ENCODE data around the gene DPAGT1.
"Not testable (repeated sequence)": the region's sequence is repeated elsewhere in the genome, so short reads cannot be mapped to it uniquely, and the experiment has no call there.

Gene DPAGT1

DNA sequence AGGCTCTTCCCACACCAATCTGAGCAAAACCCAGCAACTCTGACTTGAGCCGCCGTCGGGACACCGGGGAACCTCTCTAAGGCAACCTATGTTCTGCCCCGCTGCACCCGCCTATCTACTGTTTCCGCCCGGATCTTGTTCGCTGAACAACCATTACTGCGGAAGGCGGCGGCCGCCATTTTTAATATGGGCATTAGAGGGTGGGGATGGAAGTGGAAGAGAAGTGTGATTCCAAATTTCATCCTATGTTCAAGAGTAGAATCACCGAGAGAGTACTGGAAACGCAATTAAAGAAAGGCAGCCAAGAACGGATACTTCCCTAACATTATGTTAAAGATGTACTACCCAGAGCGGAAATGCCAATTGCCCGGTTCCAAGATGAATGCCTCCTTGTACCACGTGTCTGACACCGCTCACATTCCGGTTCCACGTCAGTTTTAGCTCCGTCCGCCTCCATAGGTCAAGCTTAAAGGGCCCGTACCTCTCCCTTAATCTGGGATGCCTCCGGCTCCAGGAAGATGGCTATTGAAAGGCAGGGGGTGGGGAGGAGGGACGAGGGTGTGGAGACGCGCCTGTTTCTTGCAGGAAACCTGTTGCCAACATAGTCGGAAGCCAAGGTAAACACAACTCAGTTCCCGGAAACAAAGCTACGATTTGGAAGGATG lies at the start of gene DPAGT1:
Gene DPAGT1, minus strand, starts transcription at position 95 of the 665 bp plus-strand sequence. CDS start 198 bp downstream, outside the sequence.
- DNase-seq (ENCODE audit: low read depth in 2 of 2): peak; percentile 94 to 96

DNA sequence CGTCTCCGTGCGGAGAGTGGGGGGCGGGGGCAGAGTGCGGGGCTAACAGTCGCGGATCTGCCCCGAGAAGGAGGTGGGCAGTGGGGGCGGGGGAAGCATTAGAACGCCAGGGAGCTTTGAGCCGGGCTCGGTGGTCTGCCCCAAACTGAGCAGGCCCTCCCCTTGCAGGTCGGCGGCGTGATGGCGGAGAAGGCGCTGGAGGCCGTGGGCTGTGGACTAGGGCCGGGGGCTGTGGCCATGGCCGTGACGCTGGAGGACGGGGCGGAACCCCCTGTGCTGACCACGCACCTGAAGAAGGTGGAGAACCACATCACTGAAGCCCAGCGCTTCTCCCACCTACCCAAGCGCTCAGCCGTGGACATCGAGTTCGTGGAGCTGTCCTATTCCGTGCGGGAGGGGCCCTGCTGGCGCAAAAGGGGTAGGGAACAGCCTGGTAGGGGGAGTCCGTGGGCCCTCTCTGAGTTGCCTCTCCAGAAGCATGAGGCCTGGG lies 48.2 kb upstream of the DPAGT1 start:
- DNase-seq (ENCODE audit: low read depth in 2 of 2): no peak

DNA sequence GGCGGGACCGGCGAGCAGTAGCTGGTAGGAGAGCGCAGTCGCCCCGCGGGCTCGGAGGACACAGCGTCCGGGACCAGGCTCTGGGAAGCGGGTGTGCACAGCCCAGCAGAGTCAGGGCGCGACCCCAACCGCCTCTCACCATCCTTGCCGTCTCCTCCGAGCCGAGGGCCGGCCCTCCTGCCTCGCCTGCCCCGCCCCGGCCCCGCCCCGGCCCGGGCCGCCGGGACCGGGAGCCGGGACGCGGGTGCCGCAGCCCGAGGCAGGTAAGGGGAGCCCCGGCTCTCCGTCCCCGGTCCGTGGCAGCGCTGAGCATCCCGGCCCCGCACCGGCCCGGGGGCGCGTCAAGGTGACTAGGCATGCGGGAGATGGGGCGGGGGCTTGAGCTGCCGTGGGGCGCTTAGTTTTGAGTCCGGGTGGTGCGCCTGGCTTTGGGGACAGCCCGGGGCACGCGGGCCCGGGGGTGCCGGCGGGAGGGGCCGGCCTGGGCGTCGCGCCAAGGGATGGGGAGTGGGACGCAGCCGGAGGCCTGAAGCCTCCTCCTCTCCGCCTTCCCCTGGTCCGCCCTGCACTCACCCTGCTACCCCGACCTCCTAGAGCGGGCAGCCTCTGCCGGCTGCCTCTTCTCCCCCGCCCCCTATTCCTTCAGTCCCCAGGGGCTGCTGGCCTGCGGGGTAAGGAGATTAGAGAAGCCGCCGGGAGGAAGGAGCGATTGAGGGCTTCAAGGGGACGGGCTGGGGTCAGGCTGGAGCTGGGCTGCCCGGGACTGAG lies 47.5 kb upstream of the DPAGT1 start, which contains the start of gene ABCG4:
Gene ABCG4, plus strand, starts transcription at position 35 of the 768 bp plus-strand sequence. CDS start 914 bp downstream, outside the sequence.
- no peak for DNase-seq (ENCODE audit: low read depth in 2 of 2)

DNA sequence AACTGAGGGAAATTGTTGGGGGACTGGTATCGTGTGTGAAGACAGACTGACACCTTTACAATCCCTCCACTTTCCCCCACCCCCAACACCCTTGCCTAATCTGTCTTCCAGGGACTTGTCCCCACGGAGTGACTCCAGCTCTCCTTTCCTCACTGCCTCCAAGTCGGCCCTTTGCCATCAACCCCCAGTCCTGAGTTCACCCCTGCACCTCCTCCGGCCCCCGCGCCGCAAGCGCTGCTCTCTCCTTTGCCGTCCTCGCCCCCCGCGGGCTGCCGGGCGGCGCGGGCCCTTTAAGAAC lies 47.0 kb upstream of the DPAGT1 start:
- DNase-seq (ENCODE audit: low read depth in 2 of 2): no peak

DNA sequence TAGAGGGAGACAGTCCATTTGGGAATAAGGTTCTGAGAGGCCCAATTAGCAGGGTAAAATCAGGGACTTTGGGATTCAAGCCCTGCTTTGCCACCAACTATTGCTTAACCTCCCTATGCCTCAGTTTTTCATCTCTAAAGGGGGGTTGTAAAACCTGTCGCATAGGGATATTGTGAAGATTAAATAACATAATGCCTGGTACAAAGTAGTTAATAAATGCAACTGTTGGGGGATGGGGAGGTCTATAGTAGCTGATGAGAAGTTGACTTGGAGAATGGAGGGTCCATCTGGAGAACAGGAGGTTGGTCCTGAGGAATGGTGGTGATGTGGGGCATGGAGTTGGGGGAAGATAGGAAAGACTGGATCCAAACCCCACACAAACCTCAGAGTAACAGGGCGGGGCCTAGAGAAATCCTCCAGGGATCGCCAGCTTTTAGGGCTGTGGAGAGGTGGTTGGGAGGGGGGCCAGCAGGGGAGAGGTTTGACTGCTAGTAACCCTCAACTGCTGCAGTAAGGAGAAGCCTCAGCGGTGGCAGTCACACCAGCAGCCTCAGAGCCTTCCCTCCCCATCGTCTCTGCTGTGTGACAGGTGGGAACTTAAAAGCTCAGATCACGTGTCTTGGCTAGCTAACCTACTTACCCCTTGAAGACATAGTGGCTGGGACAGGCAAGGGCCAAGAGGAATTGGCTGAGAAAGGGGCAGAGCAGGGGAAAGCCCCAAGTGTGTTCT lies 46.1 kb upstream of the DPAGT1 start:
- no peak for DNase-seq (ENCODE audit: low read depth in 2 of 2)

DNA sequence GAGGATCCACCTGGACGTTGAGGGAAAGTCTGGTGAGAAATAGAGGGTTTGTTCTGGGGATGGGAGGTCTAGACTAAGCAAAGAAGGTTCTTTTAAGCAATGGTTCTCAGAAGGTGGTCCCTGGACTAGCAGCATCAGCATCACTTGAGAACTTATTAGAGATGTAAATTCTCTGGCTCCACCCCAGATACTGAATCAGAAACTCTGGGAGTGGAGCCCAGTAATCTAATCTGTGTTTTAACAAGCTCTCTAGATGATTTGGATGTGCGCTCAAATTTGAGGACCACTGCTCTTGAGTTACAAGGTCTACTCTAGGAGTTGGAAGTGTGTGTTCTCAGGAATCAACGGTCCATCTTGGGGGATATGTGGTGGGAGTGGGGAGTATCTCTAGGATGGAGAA lies 43.9 kb upstream of the DPAGT1 start:
- DNase-seq (ENCODE audit: low read depth in 2 of 2): no peak

DNA sequence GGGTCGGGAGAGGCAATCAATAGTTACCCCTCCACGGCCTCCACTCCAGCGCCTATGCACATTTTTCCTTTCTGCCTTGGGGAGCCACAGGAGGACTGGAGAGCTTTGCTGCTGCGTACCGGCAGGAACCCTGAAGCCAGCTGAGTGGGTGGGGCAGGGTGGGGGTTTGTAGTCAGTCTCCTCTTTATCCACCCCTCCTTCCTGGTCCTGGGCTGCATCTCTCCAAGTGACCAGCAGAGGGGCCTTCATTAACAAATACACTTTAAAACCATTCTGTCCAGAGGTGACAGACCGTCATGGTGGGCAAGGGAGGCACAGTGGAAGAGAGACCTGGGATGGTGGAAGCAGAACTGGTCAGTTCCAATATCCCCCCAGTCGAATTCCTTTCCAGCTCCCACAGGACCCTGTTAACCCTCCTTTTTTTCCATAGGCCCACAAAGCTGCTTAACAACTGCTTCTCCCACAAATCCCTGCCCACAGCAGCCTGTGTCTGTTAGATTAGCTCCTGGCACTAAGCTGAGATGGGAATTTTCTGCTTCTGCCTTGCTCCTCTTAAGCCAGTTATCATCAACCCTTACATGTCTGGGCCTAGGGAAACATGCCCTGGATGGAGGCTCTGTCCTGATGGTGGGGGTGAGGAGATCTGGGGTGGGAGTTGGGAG lies 43.3 kb upstream of the DPAGT1 start:
- DNase-seq (ENCODE audit: low read depth in 2 of 2): no peak

DNA sequence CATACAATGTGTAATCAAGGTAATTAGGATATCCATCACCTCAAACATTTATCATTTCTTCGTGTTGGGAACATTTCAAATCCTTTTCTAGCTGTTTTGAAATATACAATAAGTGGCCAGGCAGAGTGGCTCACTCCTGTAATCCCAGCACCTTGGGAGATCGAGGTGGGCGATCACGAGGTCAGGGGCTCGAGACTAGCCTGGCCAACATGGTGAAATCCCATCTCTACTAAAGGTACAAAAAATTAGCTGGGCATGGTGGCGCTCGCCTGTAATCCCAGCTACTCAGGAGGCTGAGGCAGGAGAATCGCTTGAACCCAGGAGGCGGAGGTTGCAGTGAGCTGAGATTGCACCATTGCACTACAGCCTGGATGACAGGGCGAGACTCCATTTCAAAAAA lies 37.6 kb upstream of the DPAGT1 start:
- not testable (repeated sequence) for DNase-seq (ENCODE audit: low read depth in 2 of 2)

DNA sequence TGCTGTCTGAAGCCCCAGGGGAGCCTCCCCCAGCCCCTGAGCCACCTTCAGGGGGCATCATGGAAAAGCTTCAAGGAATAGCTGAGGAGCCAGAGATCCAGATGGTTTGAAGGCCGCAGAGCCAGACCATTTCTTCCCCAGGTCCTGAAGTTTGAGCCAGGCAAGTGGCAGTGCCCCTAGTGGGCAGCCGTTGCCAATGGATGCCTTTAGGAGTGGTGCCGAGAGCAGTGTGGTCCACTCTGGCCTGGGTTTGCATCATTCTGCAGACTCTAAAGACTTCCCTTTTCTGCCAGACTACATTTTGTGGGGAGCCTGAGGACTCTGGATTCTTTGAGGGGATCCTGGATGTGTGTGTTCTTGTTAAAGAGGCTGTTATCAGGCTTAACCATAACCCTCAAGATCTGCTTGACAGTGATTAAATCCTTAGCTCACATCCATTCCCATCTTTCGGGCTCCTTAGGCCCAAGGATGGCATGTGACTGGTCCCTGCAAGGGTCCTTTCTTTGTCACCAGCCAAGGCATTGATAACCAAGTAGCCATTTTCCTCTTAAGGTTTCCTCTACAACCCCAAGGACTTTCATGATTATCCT lies 32.8 kb upstream of the DPAGT1 start:
- DNase-seq (ENCODE audit: low read depth in 2 of 2): no peak

DNA sequence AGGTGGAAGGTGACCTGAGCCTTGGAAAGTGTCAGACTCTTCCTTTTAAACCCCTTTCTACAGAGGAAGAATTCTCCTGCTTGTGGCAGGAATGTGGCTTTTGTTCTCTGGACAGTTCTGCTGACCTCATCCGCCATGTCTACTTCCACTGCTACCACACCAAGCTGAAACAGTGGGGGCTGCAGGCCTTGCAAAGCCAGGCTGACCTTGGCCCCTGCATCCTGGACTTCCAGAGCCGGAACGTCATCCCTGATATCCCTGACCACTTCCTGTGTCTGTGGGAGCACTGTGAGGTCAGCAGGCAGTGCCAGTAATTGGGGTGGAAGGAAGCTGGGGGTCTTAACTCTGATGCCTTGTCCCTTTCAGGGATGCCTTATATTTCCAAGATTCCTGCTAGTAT lies 29.0 kb upstream of the DPAGT1 start:
- no peak for DNase-seq (ENCODE audit: low read depth in 2 of 2)

DNA sequence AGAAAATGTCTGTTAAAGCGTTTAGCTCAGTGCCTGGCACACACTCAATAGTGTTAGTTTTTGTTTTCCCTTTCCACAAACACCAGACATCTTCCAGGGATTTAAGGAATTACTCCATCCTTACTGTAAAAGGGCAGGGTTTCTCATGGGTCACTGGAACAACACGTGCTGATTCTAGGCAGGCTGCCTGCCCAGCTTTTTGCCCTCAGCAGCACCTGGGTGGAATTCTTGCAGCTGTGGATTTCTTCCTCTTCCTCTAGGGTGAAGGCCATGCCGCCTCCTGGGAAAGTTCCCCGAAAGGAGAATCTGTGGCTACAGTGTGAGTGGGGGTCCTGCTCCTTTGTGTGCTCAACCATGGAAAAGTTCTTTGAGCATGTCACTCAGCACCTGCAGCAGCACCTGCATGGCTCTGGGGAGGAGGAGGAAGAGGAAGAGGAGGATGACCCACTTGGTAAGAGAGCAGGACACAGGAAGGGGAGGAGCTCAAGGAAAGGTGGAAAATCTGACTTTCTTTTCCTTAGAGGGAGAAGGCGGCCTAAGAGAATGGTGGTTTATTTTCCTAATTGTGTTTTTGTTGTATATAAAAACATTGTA lies 25.1 kb upstream of the DPAGT1 start:
- DNase-seq (ENCODE audit: low read depth in 2 of 2): no peak

DNA sequence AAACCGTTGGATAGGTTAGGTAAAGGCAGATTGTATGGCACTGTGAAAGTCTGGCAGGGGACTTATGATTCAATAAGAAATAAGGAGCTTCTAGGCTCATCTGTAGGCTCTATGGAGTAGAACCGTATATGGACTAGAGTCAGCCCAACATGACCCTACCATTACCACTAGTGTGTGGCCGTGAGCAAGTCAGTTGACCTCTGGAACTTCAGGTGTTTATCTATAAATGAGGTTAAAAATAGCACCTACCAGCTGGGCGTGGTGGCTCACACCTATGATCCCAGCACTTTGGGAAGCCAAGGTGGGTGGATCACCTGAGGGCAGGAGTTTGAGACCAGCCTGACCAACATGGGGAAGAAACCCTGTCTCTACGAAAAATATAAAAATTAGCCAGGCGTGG lies 24.2 kb upstream of the DPAGT1 start:
- DNase-seq (ENCODE audit: low read depth in 2 of 2): no peak

DNA sequence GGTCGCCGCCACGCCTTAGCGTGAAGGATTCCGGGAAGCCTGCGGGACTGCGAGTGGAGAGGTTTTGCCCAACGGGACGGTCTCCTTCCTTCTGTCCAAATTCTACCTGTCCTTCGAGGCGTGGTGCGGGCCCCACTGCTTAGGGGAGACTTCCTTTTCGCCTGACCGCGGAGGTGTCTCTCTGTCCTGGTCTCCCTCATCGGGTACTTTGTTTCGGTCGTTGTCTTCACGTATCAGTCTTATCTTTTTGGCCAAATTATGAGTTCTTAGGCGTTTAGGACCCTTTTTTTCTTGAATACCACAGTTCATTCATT lies 20.1 kb upstream of the DPAGT1 start:
- DNase-seq (ENCODE audit: low read depth in 2 of 2): no peak

DNA sequence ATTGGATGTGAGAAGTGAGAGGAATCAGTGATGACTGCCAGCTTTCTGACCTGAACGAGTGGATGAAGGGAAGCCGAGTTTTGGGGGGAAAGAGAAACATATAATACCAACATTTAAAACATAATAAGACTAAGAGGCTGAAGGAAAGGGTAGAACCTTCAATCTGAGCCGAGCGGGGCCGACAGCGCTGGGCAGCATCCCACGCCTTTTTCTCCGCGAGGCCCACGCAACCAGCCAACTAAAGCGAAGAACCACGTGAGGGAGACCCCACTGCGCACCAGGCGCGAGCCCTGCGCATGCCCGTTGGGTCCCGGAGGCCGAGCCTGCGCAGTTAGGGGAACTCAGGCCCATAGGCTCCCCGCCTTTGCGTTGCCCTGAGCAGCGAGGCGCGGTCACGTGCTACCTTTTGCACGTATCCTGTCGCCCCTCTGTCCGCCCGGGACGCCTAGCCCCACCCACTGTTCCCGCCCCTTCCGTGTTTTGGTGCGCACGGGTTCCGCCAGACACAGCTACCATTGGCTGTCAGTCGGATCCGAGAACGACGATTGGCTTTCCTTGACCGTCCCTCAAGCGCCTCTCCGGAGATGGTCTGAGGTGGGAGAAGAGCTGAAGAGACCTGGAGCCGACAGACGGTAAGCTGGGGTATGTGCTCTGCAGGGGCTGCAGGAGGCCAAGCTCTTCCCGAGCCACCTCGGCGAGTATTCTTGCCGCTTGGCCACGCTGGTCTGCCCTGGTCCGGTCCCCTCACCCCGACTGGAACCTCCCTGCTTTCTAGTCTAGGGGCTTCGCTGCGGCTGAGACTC lies 19.6 kb upstream of the DPAGT1 start, which contains the start of gene HINFP:
Gene HINFP, plus strand, starts transcription at position 573 of the 803 bp plus-strand sequence. CDS start 5,365 bp downstream, outside the sequence.
- peak; percentile 96 for DNase-seq (ENCODE audit: low read depth in 2 of 2)

DNA sequence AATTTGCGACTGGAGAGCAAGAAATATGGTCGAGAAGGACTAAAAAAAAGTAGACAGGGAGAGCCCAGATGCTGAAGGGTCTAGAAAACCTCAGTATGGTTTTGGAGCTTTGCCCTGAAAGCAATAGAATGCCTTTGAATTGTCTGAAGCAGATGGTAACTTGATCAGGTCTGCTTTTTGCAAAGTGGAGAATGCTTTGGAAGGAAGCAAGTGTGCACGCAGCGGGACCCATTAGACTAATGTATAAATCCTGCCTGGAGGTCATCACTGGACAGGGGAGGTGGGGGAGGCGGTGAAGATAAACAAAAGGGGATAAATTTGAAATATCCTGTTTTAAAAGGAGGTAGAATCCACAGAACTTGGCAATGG lies 19.0 kb upstream of the DPAGT1 start:
- DNase-seq (ENCODE audit: low read depth in 2 of 2): peak; percentile 52 to 54

DNA sequence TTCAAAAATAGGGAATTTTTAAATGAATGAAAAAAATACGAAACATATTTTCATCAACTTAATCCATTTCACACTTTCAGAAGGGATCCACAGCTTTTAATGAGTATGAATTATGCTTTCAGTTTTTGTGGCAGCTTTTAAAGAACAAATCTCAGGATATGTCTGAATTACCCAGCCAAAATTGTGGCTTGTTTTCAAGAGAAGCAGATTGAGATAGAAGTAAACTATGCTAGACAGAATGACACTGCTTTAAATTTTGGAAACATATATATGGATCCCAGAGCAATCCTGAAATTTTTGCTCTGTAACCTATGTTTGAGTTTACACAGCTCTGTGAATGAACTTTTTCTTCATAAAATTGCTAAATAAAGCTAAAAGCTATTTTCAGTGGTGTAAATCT lies 17.3 kb upstream of the DPAGT1 start:
- DNase-seq (ENCODE audit: low read depth in 2 of 2): no peak

DNA sequence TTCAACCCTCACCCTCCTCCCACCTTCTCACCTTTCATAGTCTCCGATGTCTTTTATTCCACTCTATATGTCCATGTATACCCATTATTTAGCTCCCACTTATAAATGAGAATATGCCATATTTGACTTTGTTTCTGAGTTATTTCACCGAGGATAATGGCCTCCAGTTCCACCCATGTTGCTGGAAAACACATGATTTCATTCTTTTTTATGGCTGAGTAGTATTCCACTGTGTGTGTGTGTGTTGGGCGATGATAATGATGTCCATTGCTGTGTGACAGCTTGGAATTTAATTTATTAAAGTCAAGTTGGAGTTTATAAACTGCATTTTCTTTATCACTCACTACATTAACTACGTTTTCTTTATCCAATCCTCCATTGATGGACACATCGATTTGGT lies 16.6 kb upstream of the DPAGT1 start:
- DNase-seq (ENCODE audit: low read depth in 2 of 2): no peak

DNA sequence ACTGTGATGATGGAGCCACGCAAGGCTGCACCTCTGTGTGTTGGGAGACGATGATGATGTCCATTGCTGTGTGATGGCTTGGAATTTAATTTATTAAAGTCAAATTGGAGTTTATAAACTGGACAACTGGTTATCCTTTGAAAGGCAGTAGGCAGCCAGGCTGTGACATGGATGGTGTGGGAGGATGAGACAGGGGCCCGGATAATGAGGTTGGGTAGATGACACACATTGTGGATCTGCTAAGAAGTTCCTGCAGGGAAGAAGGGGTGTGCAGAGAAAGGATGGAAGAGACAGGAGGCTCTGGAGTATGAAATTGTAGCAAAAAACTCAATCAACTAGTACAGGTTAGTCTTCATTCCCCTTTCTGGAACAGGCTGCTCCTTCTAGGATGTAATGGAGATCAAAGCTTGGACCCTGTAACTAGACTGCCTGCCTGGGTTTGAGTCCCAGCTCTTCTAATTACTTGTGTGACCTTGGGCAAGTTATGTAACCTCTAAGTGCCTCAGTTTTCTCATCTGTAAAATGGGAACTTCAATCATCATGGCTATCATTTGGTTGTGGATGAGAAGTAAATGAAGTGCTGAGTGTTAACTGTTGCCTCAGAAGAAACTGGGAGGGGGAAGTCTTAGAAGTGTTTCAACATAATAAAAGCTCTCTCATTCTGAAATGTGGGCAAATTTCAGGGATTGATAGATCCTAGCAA lies 15.5 kb upstream of the DPAGT1 start:
- no peak for DNase-seq (ENCODE audit: low read depth in 2 of 2)

DNA sequence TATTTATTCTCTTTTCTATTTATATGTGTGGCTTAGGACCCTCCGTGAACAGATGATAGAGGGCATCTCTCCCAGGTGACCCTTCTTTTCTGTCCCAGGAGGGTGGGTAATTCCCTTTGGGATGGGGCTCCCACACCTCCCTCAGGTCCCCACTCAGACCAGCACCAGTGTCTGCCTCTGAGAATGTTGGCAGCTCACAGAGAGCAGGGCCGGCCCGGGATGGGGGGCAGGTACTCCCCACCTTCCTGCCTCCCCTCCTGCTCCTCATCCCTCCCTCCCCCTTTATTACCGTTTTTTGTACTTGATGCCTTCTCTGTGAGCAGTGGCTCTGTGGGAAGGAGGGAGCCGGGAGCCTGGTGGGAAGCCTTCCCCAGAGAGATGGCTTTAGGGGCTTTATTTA lies 14.9 kb upstream of the DPAGT1 start:
- DNase-seq (ENCODE audit: low read depth in 2 of 2): no peak

DNA sequence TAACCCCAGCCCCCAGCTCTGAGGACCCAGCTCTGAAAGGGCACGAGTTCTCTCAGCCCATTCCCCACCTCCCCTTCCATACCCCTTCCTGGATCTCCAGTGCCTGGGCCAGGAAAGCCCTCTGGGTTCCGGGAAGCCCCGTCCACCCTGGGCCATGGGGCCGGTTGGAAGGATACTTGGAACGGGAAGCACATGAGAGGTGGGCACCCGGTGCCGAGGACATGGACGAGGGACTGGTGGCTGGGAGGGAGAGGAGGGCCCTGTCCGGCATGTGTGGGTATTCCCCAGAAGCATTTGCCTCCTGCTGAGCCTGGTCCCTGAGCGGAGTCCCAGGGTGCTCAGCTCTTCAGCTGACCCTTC lies 14.6 kb upstream of the DPAGT1 start:
- DNase-seq (ENCODE audit: low read depth in 2 of 2): no peak
